Esophagus muscularis mucosa (tissue), 4 donors: ENCODE measurements around the gene STK17A. TPM values are rescaled to one million over a fixed set of nuclear protein-coding genes. Genes with fewer than 3 reads are reported as not detected.
"Not testable (repeated sequence)": the region's sequence is repeated elsewhere in the genome, so short reads cannot be mapped to it uniquely, and the experiment has no call there.

ENCODE experiments used
- DNase-seq: peaks from one replicate; pipeline ENCODE4 v3.0.0-alpha.2; 2017; ENCODE audit errors: extremely low spot score
- H3K27ac ChIP-seq, 4 donors: fragments of 200-600 bp; sonication (generic); replicated peaks in 1 of 4; 1 replicate in 3 of 4; 2 replicates in 1 of 4; pipeline ENCODE4 v1.5.1; 2016 to 2019; ENCODE audit warnings: mild to moderate bottlenecking in 1 of 4
- H3K27me3 ChIP-seq, 4 donors: fragments of 200-600 bp; sonication (generic); one replicate each; pipeline versions ENCODE4 v1.5.1 to v1.6.0; 2016 to 2019
- H3K36me3 ChIP-seq, 4 donors: fragments of 200-600 bp; sonication (generic); one replicate each; pipeline ENCODE4 v1.5.1; 2016 to 2019
- H3K4me1 ChIP-seq, 4 donors: fragments of 200-600 bp; sonication (generic); one replicate each; pipeline ENCODE4 v1.5.1; 2016 to 2019
- H3K4me3 ChIP-seq, 4 donors: fragments of 200-600 bp; sonication (generic); 1 replicate in 2 of 4; 2 replicates in 2 of 4; pipeline ENCODE4 v1.5.1; 2016 to 2019; ENCODE audit warnings: mild to moderate bottlenecking in 4 of 4, moderate library complexity in 1 of 4
- H3K9me3 ChIP-seq, 4 donors: fragments of 200-600 bp; sonication (generic); 1 replicate in 3 of 4; 2 replicates in 1 of 4; pipeline ENCODE4 v1.5.1; 2016 to 2019
- EP300 ChIP-seq: sonication (generic); formaldehyde crosslinking; IDR thresholded peaks from one replicate; pipeline ENCODE4 v1.6.1; 2017; ENCODE audit warnings: antibody characterized with exemption
- POLR2A ChIP-seq: fragments of 450-650 bp; IDR thresholded peaks from one replicate; pipeline ENCODE4 v1.6.1; 2017; ENCODE audit warnings: antibody characterized with exemption, moderate library complexity, mild to moderate bottlenecking, low read depth
- POLR2AphosphoS5 ChIP-seq, 2 donors: sonication (generic); formaldehyde crosslinking; IDR thresholded peaks; one replicate each; pipeline ENCODE4 v1.6.1; 2017; ENCODE audit warnings: antibody characterized with exemption in 2 of 2
- WGBS: methylation state at CpG from one replicate; pipeline ENCODE4 v1.1.5; 2018; 5-methylcytosine and 5-hydroxymethylcytosine counted together
- intact Hi-C: fragments of 100-400 bp; cut with DNase I; formaldehyde crosslinking; loops from one replicate; pipeline ENCODE4 v1.15.1; 2023
- total RNA-seq, 4 donors: library from RNA; depleted of rRNA; stranded (reverse); fragments of >200 nt; gene quantifications; one replicate each; pipeline versions ENCODE4 v1.1.0 to v1.2.1, GENCODE V29; 2016
- TF ChIP-seq, protein P1 (sequence below), 3 experiments: fragments of 200-600 bp in 2 of 3; fragments of 450-650 bp in 1 of 3; sonication (generic) in 2 of 3; IDR thresholded peaks; one replicate each; pipeline ENCODE4 v1.5.1; 2017 to 2019; ENCODE audit warnings: antibody characterized with exemption in 3 of 3, mild to moderate bottlenecking in 2 of 3, moderate library complexity in 1 of 3

The STK17A gene
- total RNA-seq, 4 donors from 2014 or later = 19.5 to 33.3 (median 24.6) TPM

DNA sequence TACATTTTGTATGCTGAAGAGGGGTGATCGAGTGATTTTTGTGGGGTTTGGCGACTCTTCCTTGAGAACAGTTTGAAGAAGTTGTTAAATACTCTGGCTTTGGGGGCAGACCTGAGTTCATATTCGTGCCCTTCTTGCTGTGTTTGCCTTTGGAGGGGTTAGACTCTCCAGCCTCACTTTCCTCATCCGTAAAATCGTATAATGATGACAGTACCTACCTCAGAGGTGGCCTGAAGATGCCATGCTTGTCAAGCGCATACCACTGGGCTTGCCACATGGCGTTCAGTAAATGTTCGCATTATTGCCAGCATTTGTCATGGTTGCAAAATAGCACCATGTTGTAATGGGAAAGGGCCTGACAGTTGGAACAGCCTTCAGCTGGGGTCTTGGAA is 1.3 kb downstream of the STK17A start:
- no peak for DNase-seq
- TF ChIP-seq, protein P1, sequence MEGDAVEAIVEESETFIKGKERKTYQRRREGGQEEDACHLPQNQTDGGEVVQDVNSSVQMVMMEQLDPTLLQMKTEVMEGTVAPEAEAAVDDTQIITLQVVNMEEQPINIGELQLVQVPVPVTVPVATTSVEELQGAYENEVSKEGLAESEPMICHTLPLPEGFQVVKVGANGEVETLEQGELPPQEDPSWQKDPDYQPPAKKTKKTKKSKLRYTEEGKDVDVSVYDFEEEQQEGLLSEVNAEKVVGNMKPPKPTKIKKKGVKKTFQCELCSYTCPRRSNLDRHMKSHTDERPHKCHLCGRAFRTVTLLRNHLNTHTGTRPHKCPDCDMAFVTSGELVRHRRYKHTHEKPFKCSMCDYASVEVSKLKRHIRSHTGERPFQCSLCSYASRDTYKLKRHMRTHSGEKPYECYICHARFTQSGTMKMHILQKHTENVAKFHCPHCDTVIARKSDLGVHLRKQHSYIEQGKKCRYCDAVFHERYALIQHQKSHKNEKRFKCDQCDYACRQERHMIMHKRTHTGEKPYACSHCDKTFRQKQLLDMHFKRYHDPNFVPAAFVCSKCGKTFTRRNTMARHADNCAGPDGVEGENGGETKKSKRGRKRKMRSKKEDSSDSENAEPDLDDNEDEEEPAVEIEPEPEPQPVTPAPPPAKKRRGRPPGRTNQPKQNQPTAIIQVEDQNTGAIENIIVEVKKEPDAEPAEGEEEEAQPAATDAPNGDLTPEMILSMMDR (IDR thresholded peaks at IDR 0.05) = no peak
- TF ChIP-seq POLR2A = no peak
- TF ChIP-seq POLR2AphosphoS5 (IDR thresholded peaks at IDR 0.05) = peak; percentile 44 to 72
- no peak for TF ChIP-seq EP300
- Histone ChIP-seq H3K27ac (peak overlapping the region; percentile 93 to 99 (median 96)), H3K27me3 (no peaks in the 10 kb centered on the region), H3K36me3 (no peaks in the 10 kb centered on the region), H3K4me3 (peak overlapping the region; percentile 94 to 100 (median 96)), H3K4me1 (peaks cover 8 to 40% (median 27%) of the 10 kb centered on the region in 4 donors), H3K9me3 (no peaks in the 10 kb centered on the region)
- intact Hi-C loops = loop anchor here (5.0 kb wide), 2 partner anchors 63 to 138 kb away; no protein-coding TSS in a partner anchor
- WGBS = 5% methylated on average over 6 of the region's 8 CpGs

DNA sequence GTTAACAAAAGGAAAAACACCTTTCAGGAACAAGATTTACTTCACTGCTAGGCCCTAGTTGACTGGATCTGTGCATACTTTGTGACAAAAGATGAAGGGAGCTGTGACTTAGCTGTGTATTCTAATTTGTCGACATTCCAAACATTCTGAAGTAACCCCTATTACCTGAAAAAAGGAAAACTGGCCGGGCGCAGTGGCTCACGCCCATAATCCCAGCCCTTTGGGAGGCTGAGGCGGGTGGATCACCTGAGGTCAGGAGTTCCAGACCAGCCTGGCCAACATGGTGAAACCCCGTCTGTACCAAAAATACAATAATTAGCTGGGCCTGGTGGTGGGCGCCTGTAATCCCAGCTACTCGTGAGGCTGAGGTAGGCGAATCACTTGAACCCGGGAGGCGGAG is 1.8 kb downstream of the STK17A start:
- peaks cover 8 to 43% (median 27%) of the 10 kb centered on the region in 4 donors for H3K4me1 ChIP-seq
- H3K9me3 ChIP-seq, H3K27me3 ChIP-seq, DNase-seq, H3K36me3 ChIP-seq: not testable (repeated sequence)
- H3K27ac ChIP-seq = peak overlapping the region; percentile 93 to 99 (median 96)
- intact Hi-C loops = loop anchor here (5.0 kb wide), 3 partner anchors 48 to 138 kb away; no protein-coding TSS in a partner anchor
- peak overlapping the region; percentile 94 to 100 (median 96) for H3K4me3 ChIP-seq
- WGBS = 86% methylated on average over 11 of the region's 11 CpGs

DNA sequence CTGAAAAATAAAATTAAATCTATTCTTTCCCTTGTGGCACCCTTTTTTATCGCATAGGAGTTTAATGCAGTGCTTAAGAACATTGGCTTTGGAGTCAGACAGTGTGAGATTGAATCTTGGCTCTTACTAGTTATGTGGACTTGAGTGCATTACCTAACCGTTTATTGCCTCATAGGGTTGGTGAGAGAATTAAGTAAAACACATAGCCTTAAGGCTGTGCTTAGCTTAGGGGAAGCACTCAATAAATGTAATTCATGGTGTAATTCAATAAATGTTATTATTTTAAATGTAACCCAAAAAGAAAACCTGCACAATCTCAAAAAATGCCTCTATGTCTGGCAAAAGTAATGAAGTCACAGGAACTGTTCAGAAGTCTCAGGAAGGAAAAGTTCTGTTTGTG is 2.7 kb downstream of the STK17A start:
- DNase-seq = no peak
- 49% methylated on average over 2 of the region's 2 CpGs for WGBS
- Histone ChIP-seq H3K36me3 (no peaks in the 10 kb centered on the region), H3K9me3 (no peaks in the 10 kb centered on the region), H3K4me3 (peak overlapping the region in 1 of 4 donors; percentile 1), H3K4me1 (peaks cover 8 to 43% (median 27%) of the 10 kb centered on the region in 4 donors), H3K27ac (peak overlapping the region in 1 of 4 donors; percentile 93), H3K27me3 (no peaks in the 10 kb centered on the region)
- TF ChIP-seq, protein P1 (IDR thresholded peaks at IDR 0.05) = no peak
- TF ChIP-seq POLR2A = no peak
- peak in 1 of 2 donors; percentile 46 for TF ChIP-seq POLR2AphosphoS5 (IDR thresholded peaks at IDR 0.05)
- intact Hi-C loops = loop anchor here (5.0 kb wide), 1 partner anchor 47 kb away; no protein-coding TSS in a partner anchor

DNA sequence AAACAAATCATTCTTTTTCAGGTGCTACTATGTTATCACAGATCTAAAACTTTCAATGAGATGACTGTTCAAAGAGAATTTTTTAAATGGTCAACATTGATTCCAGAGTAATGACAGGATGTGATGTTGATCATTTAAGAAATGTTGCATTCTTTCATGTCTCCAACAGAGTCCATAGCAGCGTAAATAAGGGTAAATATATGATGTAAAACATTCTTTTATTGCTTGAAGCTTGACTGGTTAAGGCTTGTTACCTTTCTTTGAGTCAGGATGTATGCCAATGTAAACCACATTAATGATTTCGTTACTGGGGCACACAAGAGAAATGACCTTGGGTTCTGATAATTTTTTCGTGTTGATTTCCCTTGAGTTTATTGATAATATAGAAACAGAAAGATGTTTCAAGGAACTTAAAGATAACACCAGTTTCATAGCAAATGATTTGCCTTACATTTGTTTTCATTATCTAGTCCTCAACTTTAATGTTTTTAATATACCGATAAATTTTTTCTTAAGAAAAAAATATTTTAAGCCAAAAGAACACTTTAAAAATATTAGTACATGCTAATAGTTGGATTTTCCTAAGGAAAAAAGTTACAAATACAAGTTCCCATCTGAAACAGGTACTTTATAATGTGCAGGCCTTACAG is 3.5 kb downstream of the STK17A start:
- Histone ChIP-seq H3K36me3 (no peaks in the 10 kb centered on the region), H3K27ac (no peak overlapping the region), H3K4me3 (no peak overlapping the region), H3K4me1 (peaks cover 8 to 43% (median 27%) of the 10 kb centered on the region in 4 donors), H3K9me3 (no peaks in the 10 kb centered on the region), H3K27me3 (no peaks in the 10 kb centered on the region)
- DNase-seq = no peak
- intact Hi-C loops = loop anchor here (5.0 kb wide), 1 partner anchor 46 kb away; no protein-coding TSS in a partner anchor
- TF ChIP-seq POLR2A (no peak), EP300 (no peak), POLR2AphosphoS5 (IDR thresholded peaks at IDR 0.05) (no peak)
- TF ChIP-seq, protein P1 (IDR thresholded peaks at IDR 0.05) = no peak
- 76% methylated on average over 4 of the region's 4 CpGs for WGBS

DNA sequence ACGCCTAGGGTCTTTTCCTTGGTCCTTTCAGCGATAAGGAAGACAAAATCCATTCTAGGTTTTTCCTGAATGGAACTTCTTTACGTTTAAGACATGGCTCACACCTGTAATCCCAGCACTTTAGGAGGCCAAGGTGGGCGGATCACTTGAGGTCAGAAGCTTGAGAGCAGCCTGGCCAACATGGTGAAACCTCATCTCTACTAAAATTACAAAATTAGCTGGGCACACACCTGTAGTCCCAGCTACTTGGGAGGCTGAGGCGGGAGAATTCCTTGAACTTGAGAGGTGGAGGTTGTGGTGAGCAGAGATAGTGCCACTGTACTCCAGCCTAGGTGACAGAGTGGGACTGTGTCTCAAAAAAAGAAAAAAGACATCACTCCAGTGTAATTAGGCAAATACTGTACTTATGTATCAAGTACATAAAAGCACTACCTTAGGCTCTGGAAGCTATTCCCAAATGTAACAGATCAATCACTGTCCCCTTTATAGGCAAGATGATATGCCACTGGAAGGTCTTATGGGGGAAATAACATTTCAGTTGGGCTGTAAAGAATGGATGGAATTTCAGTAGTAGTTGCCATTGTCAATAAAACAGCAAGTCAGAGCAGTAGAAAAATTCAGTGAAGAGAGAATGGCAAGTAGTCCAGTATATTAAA is 5.7 kb downstream of the STK17A start:
- no peaks in the 10 kb centered on the region for H3K27me3 ChIP-seq
- no peak overlapping the region for H3K4me3 ChIP-seq
- H3K27ac ChIP-seq = no peak overlapping the region
- H3K9me3 ChIP-seq = no peaks in the 10 kb centered on the region
- 93% methylated on average over 5 of the region's 5 CpGs for WGBS
- peaks cover 8 to 38% (median 23%) of the 10 kb centered on the region in 4 donors for H3K4me1 ChIP-seq
- no peak for DNase-seq
- TF ChIP-seq EP300 (no peak), POLR2AphosphoS5 (IDR thresholded peaks at IDR 0.05) (no peak), POLR2A (no peak)
- TF ChIP-seq, protein P1 (IDR thresholded peaks at IDR 0.05) = no peak
- no peaks in the 10 kb centered on the region for H3K36me3 ChIP-seq
- intact Hi-C loops = loop anchor here (5.0 kb wide), 1 partner anchor 44 kb away; no protein-coding TSS in a partner anchor
